ENCODE results near the gene MAP3K3.

The MAP3K3 gene

DNA sequence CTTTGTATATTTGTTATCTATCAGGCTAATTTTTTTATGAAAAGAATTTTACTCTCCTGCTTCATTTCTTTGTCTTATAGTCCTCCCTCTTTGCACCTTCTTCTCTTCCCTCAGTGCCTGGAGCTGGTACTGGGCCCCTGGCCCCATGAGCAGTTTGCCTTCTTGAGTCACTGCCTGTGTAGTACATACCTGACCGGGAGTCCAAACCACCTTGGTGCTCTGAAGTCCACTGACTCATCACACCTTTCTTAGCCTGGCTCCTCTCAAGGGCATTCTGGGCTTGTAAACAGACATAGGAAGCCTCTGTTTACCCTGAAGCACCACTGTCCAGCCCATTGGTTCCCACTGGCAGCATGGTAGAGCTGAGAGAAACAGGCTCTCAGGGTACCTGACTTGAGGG, 32.6 kb upstream of the MAP3K3 start:
- TF ChIP-seq, protein P1, sequence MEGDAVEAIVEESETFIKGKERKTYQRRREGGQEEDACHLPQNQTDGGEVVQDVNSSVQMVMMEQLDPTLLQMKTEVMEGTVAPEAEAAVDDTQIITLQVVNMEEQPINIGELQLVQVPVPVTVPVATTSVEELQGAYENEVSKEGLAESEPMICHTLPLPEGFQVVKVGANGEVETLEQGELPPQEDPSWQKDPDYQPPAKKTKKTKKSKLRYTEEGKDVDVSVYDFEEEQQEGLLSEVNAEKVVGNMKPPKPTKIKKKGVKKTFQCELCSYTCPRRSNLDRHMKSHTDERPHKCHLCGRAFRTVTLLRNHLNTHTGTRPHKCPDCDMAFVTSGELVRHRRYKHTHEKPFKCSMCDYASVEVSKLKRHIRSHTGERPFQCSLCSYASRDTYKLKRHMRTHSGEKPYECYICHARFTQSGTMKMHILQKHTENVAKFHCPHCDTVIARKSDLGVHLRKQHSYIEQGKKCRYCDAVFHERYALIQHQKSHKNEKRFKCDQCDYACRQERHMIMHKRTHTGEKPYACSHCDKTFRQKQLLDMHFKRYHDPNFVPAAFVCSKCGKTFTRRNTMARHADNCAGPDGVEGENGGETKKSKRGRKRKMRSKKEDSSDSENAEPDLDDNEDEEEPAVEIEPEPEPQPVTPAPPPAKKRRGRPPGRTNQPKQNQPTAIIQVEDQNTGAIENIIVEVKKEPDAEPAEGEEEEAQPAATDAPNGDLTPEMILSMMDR (IDR thresholded peaks at IDR 0.05; ENCODE audit: extremely low read depth, missing control alignments), result no peak
- no peak for DNase-seq (ENCODE audit: low spot score)

DNA sequence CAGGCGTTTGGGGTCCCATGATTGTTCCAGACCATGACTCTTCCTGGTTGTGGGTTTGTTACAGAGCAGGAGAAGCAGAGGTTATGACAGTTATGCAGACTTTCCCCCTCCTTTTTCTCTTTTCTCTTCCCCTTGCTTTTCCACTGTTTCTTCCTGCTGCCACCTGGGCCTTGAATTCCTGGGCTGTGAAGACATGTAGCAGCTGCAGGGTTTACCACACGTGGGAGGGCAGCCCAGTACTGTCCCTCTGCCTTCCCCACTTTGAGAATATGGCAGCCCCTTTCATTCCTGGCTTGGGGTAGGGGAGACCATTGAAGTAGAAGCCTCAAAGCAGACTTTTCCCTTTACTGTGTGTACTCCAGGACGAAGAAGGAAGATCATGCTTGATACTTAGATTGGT, 29.4 kb upstream of the MAP3K3 start:
- no peak for DNase-seq (ENCODE audit: low spot score)

DNA sequence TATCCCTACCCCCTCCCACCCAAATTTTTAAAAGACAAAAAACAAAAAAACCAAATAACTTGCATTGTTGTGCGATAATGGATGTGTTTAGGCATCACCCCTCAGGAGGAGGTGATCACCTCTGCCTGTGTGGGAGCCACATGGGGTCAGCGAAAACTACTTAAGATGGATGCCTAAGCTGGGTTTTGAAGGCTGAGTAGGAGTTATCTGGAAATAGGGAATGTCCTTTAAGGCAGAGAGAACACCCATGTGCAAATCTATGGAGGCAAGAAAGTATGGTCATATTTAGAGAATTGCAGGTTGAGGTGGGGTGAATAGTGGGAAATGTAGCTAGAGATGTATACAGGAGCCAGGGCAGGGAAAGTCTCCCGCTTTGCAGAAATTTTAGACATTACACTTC, 27.1 kb upstream of the MAP3K3 start:
- TF ChIP-seq, protein P1 (IDR thresholded peaks at IDR 0.05; ENCODE audit: extremely low read depth, missing control alignments), result no peak
- no peak for DNase-seq (ENCODE audit: low spot score)

More for the DNA sequence above, 29.4 kb upstream of the MAP3K3 start:
- TF ChIP-seq, protein P1 (IDR thresholded peaks at IDR 0.05; ENCODE audit: extremely low read depth, missing control alignments), result no peak

DNA sequence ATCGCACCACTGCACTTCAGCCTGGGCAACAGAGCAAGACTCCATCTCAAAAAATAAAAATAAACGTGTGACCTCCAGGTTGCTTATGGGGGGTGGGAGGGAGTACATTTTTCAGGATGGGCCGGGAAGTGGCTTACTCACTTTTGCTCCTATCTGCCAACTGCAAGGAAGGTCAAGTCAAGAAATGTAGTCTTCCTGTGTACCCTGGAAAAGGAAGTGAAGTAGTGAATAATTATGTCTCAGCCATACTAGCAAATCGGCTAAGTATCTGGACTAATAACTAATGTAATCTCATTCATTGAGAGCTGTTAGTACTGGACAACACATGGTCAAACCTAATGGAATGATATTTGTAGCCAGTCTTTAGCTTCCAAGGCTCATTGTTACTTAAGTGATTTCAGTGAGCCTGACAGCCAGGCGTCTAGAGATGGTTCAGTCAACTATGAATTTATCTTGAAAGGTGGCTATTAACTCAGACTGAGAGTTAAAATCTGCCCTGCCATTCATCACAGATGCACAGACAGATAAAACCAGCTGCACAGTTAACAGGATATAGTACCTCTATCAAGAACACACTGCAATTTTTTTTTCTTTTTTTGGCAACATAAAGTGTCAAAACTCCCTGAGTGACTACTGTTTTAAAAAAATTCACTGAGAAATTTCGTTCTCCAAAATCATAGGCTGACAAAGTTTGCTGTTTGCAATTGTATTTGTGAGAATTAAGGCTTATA, 25.2 kb upstream of the MAP3K3 start:
- TF ChIP-seq, protein P1 (IDR thresholded peaks at IDR 0.05; ENCODE audit: extremely low read depth, missing control alignments), result no peak
- no peak for DNase-seq (ENCODE audit: low spot score)

DNA sequence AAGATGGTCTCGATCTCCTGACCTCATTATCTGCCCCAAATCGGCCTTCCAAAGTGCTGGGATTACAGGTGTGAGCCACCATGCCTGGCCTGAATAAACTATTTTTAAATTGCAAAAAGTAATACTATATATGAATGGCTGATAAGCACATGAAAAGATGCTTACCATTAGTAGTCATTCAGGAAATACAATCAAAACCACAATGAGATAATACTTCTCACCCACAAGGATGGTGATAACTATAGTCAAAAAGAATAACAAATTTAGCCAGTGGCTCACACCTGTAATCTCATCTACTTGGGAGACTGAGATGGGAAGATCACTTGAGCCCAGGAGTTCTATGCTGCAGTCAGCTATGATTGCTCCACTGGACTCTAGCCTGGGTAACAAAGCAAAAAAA, 23.9 kb upstream of the MAP3K3 start:
- no peak for DNase-seq (ENCODE audit: low spot score)
- TF ChIP-seq, protein P1 (IDR thresholded peaks at IDR 0.05; ENCODE audit: extremely low read depth, missing control alignments), result no peak

DNA sequence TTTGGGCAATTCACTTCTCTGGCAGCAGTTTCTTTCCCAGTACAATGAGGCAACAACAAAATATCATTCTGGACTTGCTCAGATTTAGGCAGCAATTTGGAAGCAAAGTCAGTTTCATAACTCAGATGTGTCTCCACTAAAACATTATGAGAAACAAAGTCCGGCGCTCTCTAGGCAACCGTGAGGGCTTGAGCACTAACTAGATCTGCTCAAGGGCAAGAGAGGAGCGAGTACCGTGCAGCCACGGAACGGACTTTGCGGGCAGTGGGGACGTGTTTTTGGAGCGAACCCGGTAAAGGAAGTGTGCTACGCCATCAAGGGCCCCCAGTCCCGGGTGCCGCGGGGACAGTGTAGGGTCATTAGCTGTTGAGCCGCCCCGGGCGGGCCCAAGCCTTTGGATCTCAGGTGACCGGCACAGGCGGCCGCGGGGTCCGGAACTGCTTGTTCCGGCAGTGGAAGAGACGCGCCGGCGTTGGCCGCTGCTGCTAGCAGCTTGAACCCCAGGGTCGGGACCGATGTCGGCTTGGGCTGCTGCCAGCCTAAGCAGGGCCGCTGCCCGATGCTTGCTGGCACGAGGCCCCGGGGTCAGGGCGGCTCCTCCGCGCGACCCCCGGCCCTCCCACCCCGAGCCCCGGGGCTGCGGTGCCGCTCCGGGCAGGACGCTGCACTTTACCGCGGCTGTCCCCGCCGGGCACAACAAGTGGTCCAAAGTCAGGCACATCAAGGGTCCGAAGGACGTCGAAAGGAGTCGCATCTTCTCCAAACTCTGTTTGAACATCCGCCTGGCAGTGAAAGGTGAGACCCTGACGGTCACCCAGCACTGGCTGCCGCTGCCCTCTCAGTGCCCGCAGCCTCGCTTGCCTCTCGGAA, 21.4 kb upstream of the MAP3K3 start, which contains the start of gene TACO1:
Gene TACO1 (plus strand): TSS at position 327 of the 870 bp plus-strand sequence. CDS start 189 bp downstream, at position 516.
- TF ChIP-seq, protein P1 (IDR thresholded peaks at IDR 0.05; ENCODE audit: extremely low read depth, missing control alignments), result no peak
- peak; percentile 89 for DNase-seq (ENCODE audit: low spot score)

Measured in GM20000 (cell line).